ENCODE measurements around the gene GSTA4. TPM values are rescaled to one million over a fixed set of nuclear protein-coding genes. Genes with fewer than 3 reads are reported as not detected.
A peak's percentile ranks its signal among the peaks of the same experiment; 100 is the strongest.

Gene GSTA4
- total RNA-seq, 2 experiments from 2014 or later: 23.5 to 28.9 TPM

GRCh38 chr6:52992980-52993920 is 1.8 kb downstream of the GSTA4 start:
- ChIA-PET POLR2A (interaction anchor here (0.7 kb wide), 1 partner anchor 72 kb away, joined by 3 read pairs; the partner anchor contains the start of gene FBXO9), CTCF (interaction anchor here (1.0 to 1.7 kb wide), 2 partner anchors 9 to 75 kb away, joined by 3 to 12 read pairs; no protein-coding TSS in a partner anchor)
- Mint-ChIP-seq H3K4me3 (peak overlapping the region; percentile 83), H3K4me1 (peaks cover 55% of the 10 kb centered on the region), H3K27me3 (peaks cover 4% of the 10 kb centered on the region), H3K36me3 (ENCODE audit: low read depth) (peaks cover 31% of the 10 kb centered on the region), H3K9me3 (ENCODE audit: low read depth) (no peaks in the 10 kb centered on the region), H3K27ac (no peak overlapping the region)
- ATAC-seq (no peak), DNase-seq (no peak)
- intact Hi-C loops (cut with DNase I, micrococcal nuclease): loop anchor here (5.0 to 10.0 kb wide), 5 partner anchors 319 to 831 kb away; partner anchors contain the start of gene GCLC (in 1 of the 2)

- POLR2A ChIA-PET: interaction anchor here (0.6 to 1.4 kb wide), 3 partner anchors 36 to 596 kb away, joined by 3 to 4 read pairs (median 3); no protein-coding TSS in a partner anchor
- ATAC-seq: peak; percentile 48
- H3K4me1 Mint-ChIP-seq: peaks cover 64% of the 10 kb centered on the region
- CTCF ChIA-PET: interaction anchor here (0.5 to 2.0 kb wide), 3 partner anchors 9 to 73 kb away, joined by 3 to 5 read pairs (median 5); no protein-coding TSS in a partner anchor
- H3K9me3 Mint-ChIP-seq (ENCODE audit: low read depth): no peaks in the 10 kb centered on the region
- H3K36me3 Mint-ChIP-seq (ENCODE audit: low read depth): peaks cover 38% of the 10 kb centered on the region
- intact Hi-C loops (cut with DNase I, micrococcal nuclease): loop anchor here (1.0 to 10.0 kb wide), 7 partner anchors 14 to 828 kb away; partner anchors contain the start of gene GCLC (in 1 of the 2)
- DNase-seq: peak; percentile 53
- H3K27me3 Mint-ChIP-seq: peaks cover 4% of the 10 kb centered on the region
- peak overlapping the region; percentile 83 for H3K27ac Mint-ChIP-seq
- H3K4me3 Mint-ChIP-seq: peak overlapping the region; percentile 13
Measured at GRCh38 chr6:52990342-52990741, 4.7 kb downstream of the GSTA4 start.

GRCh38 chr6:52985228-52985627 is 9.9 kb downstream of the GSTA4 start:
- ATAC-seq: peak; percentile 25
- POLR2A ChIA-PET: no interaction called here
- Mint-ChIP-seq H3K9me3 (ENCODE audit: low read depth) (no peaks in the 10 kb centered on the region), H3K27me3 (peaks cover 8% of the 10 kb centered on the region), H3K27ac (peak overlapping the region; percentile 78), H3K4me1 (peaks cover 84% of the 10 kb centered on the region), H3K4me3 (peak overlapping the region; percentile 41), H3K36me3 (ENCODE audit: low read depth) (peaks cover 54% of the 10 kb centered on the region)
- intact Hi-C loops (cut with DNase I, micrococcal nuclease): no loop called here
- peak; percentile 18 for DNase-seq
- CTCF ChIA-PET: interaction anchor here (2.9 kb wide), 1 partner anchor 9 kb away, joined by 12 read pairs; no protein-coding TSS in a partner anchor

- Mint-ChIP-seq H3K4me3 (peak overlapping the region; percentile 41), H3K4me1 (peaks cover 75% of the 10 kb centered on the region)
Measured at GRCh38 chr6:52984247-52984646, 10.8 kb downstream of the GSTA4 start.

GRCh38 chr6:52983159-52983848 is 11.8 kb downstream of the GSTA4 start:
- intact Hi-C loops (cut with DNase I, micrococcal nuclease): no loop called here
- ChIA-PET POLR2A (no interaction called here), CTCF (interaction anchor here (0.6 to 2.9 kb wide), 6 partner anchors 11 to 340 kb away, joined by 3 to 12 read pairs (median 3); partner anchors contain the start of genes FBXO9 and GSTA4)
- peak overlapping the region; percentile 41 for H3K4me3 Mint-ChIP-seq
- H3K27ac Mint-ChIP-seq: peak overlapping the region; percentile 78
- no peaks in the 10 kb centered on the region for H3K9me3 Mint-ChIP-seq (ENCODE audit: low read depth)
- peaks cover 53% of the 10 kb centered on the region for H3K36me3 Mint-ChIP-seq (ENCODE audit: low read depth)
- peaks cover 75% of the 10 kb centered on the region for H3K4me1 Mint-ChIP-seq
- H3K27me3 Mint-ChIP-seq: peaks cover 10% of the 10 kb centered on the region
- ATAC-seq: peak; percentile 63
- peak; percentile 27 for DNase-seq

More at GRCh38 chr6:52984247-52984646, 10.8 kb downstream of the GSTA4 start:
- intact Hi-C loops (cut with DNase I, micrococcal nuclease): no loop called here
- peaks cover 8% of the 10 kb centered on the region for H3K27me3 Mint-ChIP-seq
- peak overlapping the region; percentile 78 for H3K27ac Mint-ChIP-seq
- peak; percentile 73 for DNase-seq
- ChIA-PET POLR2A (no interaction called here), CTCF (interaction anchor here (0.8 to 2.9 kb wide), 4 partner anchors 10 to 82 kb away, joined by 3 to 12 read pairs (median 5); partner anchors contain the start of genes FBXO9 and GSTA4)
- H3K9me3 Mint-ChIP-seq (ENCODE audit: low read depth): no peaks in the 10 kb centered on the region
- H3K36me3 Mint-ChIP-seq (ENCODE audit: low read depth): peaks cover 54% of the 10 kb centered on the region
- peak; percentile 78 for ATAC-seq

- peaks cover 52% of the 10 kb centered on the region for H3K36me3 Mint-ChIP-seq (ENCODE audit: low read depth)
- ATAC-seq: no peak
- H3K27me3 Mint-ChIP-seq: peaks cover 12% of the 10 kb centered on the region
- ChIA-PET POLR2A (interaction anchor here (0.7 kb wide), 1 partner anchor 8 kb away, joined by 5 read pairs; no protein-coding TSS in a partner anchor), CTCF (interaction anchor here (1.4 kb wide), 1 partner anchor 13 kb away, joined by 3 read pairs; the partner anchor contains the start of gene GSTA4)
- peaks cover 76% of the 10 kb centered on the region for H3K4me1 Mint-ChIP-seq
- peak overlapping the region; percentile 29 for H3K4me3 Mint-ChIP-seq
- H3K27ac Mint-ChIP-seq: peak overlapping the region; percentile 78
- intact Hi-C loops (cut with DNase I, micrococcal nuclease): no loop called here
- no peak for DNase-seq
- no peaks in the 10 kb centered on the region for H3K9me3 Mint-ChIP-seq (ENCODE audit: low read depth)
Measured at GRCh38 chr6:52982680-52983079, 12.4 kb downstream of the GSTA4 start.

- Mint-ChIP-seq H3K4me3 (no peak overlapping the region), H3K27me3 (peaks cover 12% of the 10 kb centered on the region), H3K4me1 (peaks cover 75% of the 10 kb centered on the region), H3K36me3 (ENCODE audit: low read depth) (peaks cover 48% of the 10 kb centered on the region), H3K27ac (no peak overlapping the region), H3K9me3 (ENCODE audit: low read depth) (no peaks in the 10 kb centered on the region)
- no peak for DNase-seq
- intact Hi-C loops (cut with DNase I, micrococcal nuclease): no loop called here
- no peak for ATAC-seq
- ChIA-PET POLR2A (no interaction called here), CTCF (interaction anchor here (0.9 to 1.4 kb wide), 3 partner anchors 9 to 50 kb away, joined by 3 to 5 read pairs (median 5); partner anchors contain the start of gene GSTA4)
Measured at GRCh38 chr6:52981222-52981900, 13.7 kb downstream of the GSTA4 start.

GRCh38 chr6:52976591-52977035 is 18.5 kb downstream of the GSTA4 start:
- intact Hi-C loops (cut with DNase I, micrococcal nuclease): loop anchor here (1.0 to 5.0 kb wide), 6 partner anchors 14 to 584 kb away; partner anchors contain the start of gene GSTA4 (in 1 of the 2)
- peak overlapping the region; percentile 38 for H3K4me3 Mint-ChIP-seq
- peaks cover 22% of the 10 kb centered on the region for H3K36me3 Mint-ChIP-seq (ENCODE audit: low read depth)
- H3K9me3 Mint-ChIP-seq (ENCODE audit: low read depth): no peaks in the 10 kb centered on the region
- ChIA-PET CTCF (interaction anchor here (1.0 kb wide), 1 partner anchor 99 kb away, joined by 3 read pairs; no protein-coding TSS in a partner anchor), POLR2A (no interaction called here)
- DNase-seq: peak; percentile 73
- peaks cover 46% of the 10 kb centered on the region for H3K4me1 Mint-ChIP-seq
- ATAC-seq: peak; percentile 88
- peaks cover 5% of the 10 kb centered on the region for H3K27me3 Mint-ChIP-seq
- peak overlapping the region; percentile 93 for H3K27ac Mint-ChIP-seq

- H3K4me3 Mint-ChIP-seq: peak overlapping the region; percentile 38
- H3K36me3 Mint-ChIP-seq (ENCODE audit: low read depth): peaks cover 20% of the 10 kb centered on the region
- peaks cover 44% of the 10 kb centered on the region for H3K4me1 Mint-ChIP-seq
- H3K9me3 Mint-ChIP-seq (ENCODE audit: low read depth): no peaks in the 10 kb centered on the region
- H3K27ac Mint-ChIP-seq: peak overlapping the region; percentile 93
- DNase-seq (no peak), ATAC-seq (peak; percentile 70)
- intact Hi-C loops (cut with DNase I, micrococcal nuclease): loop anchor here (1.0 to 5.0 kb wide), 6 partner anchors 14 to 584 kb away; partner anchors contain the start of gene GSTA4 (in 1 of the 2)
- H3K27me3 Mint-ChIP-seq: peaks cover 5% of the 10 kb centered on the region
- POLR2A ChIA-PET: no interaction called here
- CTCF ChIA-PET: interaction anchor here (1.0 kb wide), 1 partner anchor 99 kb away, joined by 3 read pairs; no protein-coding TSS in a partner anchor
Measured at GRCh38 chr6:52976149-52976548, 18.9 kb downstream of the GSTA4 start.

- CTCF ChIA-PET: interaction anchor here (1.0 kb wide), 1 partner anchor 98 kb away, joined by 3 read pairs; no protein-coding TSS in a partner anchor
- DNase-seq: no peak
- Mint-ChIP-seq H3K27ac (peak overlapping the region; percentile 72), H3K9me3 (ENCODE audit: low read depth) (no peaks in the 10 kb centered on the region), H3K36me3 (ENCODE audit: low read depth) (peaks cover 17% of the 10 kb centered on the region), H3K4me3 (no peak overlapping the region), H3K27me3 (peaks cover 5% of the 10 kb centered on the region), H3K4me1 (peaks cover 40% of the 10 kb centered on the region)
- intact Hi-C loops (cut with DNase I, micrococcal nuclease): loop anchor here (5.0 kb wide), 2 partner anchors 93 to 583 kb away; no protein-coding TSS in a partner anchor
- no peak for ATAC-seq
- POLR2A ChIA-PET: no interaction called here
Measured at GRCh38 chr6:52975580-52975979, 19.5 kb downstream of the GSTA4 start.
